Peyer's patch (tissue), 4 donors: ENCODE data around the gene TMEM128.
"Not testable (repeated sequence)": the region's sequence is repeated elsewhere in the genome, so short reads cannot be mapped to it uniquely, and the experiment has no call there.

Source experiments
- POLR2A ChIP-seq, 2 donors: fragments of 450-650 bp; IDR thresholded peaks; one replicate each; pipeline ENCODE4 v1.5.1; 2017; ENCODE audit warnings: antibody characterized with exemption in 2 of 2, mild to moderate bottlenecking in 2 of 2, moderate library complexity in 2 of 2
- TF ChIP-seq, protein P1 (sequence below), 6 experiments: fragments of 450-650 bp in 4 of 6; fragments of 200-600 bp in 2 of 6; sonication (generic) in 1 of 6; IDR thresholded peaks; one replicate each; pipeline ENCODE4 v1.5.1; 2017 to 2019; ENCODE audit warnings: antibody characterized with exemption in 6 of 6, mild to moderate bottlenecking in 3 of 6, moderate library complexity in 1 of 6

DNA sequence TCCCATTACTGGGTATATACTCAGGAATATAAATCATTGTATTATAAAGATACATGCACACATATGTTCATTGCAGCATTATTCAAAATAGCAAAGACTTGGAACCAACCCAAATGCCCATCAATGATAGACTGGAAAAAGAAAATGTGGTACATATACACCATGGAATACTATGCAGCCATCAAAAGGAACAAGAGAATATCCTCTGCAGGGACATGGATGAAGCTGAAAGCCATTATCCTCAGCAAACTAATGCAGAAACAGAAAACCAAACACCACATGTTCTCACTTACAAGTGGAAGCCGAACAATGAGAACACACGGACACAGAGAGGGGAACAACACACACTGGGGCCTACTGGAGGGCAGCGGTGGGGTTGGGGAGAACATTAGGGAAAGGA, 9.7 kb upstream of the TMEM128 start:
- TF ChIP-seq POLR2A (IDR thresholded peaks at IDR 0.05), result not testable (repeated sequence)
- TF ChIP-seq, protein P1, sequence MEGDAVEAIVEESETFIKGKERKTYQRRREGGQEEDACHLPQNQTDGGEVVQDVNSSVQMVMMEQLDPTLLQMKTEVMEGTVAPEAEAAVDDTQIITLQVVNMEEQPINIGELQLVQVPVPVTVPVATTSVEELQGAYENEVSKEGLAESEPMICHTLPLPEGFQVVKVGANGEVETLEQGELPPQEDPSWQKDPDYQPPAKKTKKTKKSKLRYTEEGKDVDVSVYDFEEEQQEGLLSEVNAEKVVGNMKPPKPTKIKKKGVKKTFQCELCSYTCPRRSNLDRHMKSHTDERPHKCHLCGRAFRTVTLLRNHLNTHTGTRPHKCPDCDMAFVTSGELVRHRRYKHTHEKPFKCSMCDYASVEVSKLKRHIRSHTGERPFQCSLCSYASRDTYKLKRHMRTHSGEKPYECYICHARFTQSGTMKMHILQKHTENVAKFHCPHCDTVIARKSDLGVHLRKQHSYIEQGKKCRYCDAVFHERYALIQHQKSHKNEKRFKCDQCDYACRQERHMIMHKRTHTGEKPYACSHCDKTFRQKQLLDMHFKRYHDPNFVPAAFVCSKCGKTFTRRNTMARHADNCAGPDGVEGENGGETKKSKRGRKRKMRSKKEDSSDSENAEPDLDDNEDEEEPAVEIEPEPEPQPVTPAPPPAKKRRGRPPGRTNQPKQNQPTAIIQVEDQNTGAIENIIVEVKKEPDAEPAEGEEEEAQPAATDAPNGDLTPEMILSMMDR (IDR thresholded peaks at IDR 0.05), result not testable (repeated sequence)
